HG03558 (cell line): ENCODE data around the gene GBP4.
"Not testable (repeated sequence)": the region's sequence is repeated elsewhere in the genome, so short reads cannot be mapped to it uniquely, and the experiment has no call there.

Experiments used
- ATAC-seq: cut with Tn5 transposase; IDR thresholded peaks from one replicate; pipeline ENCODE4 v1.9.1; 2021; ENCODE audit warnings: moderate number of reproducible peaks; ENCODE audit not compliant: unreplicated experiment; ENCODE audit errors: extremely low read depth

Gene GBP4, protein sequence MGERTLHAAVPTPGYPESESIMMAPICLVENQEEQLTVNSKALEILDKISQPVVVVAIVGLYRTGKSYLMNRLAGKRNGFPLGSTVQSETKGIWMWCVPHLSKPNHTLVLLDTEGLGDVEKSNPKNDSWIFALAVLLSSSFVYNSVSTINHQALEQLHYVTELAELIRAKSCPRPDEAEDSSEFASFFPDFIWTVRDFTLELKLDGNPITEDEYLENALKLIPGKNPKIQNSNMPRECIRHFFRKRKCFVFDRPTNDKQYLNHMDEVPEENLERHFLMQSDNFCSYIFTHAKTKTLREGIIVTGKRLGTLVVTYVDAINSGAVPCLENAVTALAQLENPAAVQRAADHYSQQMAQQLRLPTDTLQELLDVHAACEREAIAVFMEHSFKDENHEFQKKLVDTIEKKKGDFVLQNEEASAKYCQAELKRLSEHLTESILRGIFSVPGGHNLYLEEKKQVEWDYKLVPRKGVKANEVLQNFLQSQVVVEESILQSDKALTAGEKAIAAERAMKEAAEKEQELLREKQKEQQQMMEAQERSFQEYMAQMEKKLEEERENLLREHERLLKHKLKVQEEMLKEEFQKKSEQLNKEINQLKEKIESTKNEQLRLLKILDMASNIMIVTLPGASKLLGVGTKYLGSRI

DNA sequence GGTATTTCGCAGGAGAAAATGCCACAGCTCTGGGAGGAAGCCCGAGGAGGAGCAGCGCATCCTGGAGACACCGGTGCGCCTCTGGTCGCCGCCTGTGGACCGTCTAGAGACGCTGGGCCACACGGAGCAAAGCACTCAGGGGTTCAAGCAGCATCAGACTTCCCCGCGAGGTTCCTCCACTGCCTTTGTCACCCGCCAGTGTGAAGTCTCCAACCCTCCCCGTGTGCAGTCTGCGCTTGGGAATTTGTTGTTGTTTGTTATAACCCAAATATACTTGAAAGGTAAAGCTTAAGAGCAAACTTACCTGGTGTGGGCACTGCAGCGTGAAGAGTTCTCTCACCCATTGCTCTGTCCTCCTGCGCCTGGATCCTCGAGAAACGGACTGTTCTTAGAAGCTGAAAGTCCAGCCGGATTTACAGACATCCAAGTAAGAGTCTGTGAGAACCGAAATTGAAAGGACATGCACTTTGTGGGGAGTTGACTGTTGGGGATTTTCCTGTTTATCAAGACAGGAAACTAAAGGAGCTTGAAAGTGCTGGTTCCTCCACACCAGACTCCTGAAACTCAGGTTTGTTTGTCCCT is at the start of gene GBP4:
TSS of gene GBP4 (minus strand) at position 452 of the 582 bp plus-strand sequence. CDS start at position 344, 108 bp downstream.
- no peak for ATAC-seq

DNA sequence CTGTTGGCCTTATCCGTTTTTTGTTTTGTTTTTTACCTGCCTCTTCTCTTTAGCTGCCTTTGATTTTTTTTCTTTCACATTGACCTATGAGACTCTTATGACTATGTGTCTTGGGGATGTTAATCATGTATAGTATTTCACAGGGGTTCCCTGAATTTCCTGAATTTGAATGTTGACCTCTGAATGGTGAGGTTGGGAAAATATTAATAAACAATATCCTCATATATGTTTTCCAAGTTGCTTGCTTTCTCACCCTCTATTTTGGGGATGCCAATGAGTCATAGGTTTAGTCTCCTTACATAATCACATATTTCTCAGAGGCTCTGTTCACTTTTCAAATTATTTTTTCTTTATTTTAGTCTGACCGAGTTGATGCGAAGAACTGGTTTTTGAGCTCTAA is 44.3 kb upstream of the GBP4 start:
- no peak for ATAC-seq

DNA sequence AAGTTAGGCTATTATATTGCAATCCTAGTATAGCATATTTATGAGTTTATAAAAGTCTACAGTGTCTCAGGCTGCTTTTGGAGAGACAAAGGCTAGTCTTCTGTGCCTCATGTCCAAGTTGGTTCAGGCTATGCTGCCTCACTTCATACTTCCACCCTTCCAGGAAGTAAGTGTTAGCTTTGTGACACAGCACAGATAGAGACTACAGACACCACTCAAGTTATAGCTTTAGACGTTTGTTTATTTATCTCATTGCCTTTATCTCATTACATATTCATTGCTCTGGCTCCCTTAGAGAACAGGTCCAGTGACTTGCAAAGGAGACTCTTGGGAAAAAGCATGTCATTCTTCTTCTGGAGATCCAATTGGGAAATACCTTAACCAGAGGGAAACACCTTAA is 22.6 kb upstream of the GBP4 start:
- no peak for ATAC-seq

DNA sequence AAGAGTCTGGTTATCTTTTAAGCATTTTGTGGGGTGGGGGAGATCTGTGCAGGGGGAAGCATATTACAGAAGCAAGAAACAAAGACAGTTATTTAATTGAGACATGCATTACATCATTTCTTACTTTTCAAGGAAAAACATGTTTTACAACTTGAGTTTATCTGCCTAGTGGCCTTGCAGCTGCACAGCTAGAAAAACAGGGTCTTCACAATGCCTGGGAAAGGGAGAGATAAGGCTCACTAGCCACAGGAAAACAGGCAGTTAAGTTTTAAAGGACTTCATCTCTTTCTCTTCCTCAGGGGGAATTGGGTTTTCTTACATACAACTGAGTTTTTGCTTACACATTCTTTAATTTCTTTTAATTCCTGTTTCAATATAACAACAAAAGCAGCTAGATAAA is 21.1 kb upstream of the GBP4 start:
- not testable (repeated sequence) for ATAC-seq

DNA sequence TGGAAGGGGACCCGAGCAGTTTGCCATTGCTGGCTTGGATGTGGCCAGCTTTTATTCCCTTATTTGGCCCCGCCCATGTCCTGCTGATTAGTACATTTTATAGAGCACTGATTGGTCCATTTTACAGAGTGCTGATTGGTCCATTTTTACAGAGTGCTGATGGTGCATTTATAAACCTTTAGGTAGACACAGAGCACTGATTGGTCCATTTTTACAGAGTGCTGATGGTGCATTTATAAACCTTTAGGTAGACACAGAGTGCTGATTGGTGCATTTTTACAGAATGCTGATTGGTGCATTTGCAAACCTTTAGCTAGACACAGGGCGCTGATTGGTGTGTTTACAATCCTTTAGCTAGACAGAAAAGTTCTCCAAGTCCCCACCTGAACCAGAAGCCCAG is 20.2 kb upstream of the GBP4 start:
- not testable (repeated sequence) for ATAC-seq

DNA sequence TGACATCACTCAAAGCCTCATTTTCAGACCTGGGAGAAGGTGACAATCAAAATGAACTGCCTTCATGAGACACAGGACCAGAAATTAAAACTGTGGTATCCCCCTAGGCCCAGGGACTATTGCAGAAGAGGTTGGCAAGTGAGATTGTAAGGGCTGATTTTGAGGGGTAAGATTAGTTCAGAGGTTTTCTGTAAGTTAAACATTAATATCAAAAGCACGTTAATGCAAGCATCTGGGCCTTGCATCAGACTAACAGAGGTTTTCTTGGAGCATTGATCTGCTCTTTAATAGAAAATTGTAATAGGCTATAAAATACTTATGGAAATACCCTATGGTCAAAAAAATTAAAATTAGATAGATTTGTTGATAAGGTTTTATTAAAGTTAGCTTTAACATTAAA is 14.6 kb upstream of the GBP4 start:
- ATAC-seq, result no peak

DNA sequence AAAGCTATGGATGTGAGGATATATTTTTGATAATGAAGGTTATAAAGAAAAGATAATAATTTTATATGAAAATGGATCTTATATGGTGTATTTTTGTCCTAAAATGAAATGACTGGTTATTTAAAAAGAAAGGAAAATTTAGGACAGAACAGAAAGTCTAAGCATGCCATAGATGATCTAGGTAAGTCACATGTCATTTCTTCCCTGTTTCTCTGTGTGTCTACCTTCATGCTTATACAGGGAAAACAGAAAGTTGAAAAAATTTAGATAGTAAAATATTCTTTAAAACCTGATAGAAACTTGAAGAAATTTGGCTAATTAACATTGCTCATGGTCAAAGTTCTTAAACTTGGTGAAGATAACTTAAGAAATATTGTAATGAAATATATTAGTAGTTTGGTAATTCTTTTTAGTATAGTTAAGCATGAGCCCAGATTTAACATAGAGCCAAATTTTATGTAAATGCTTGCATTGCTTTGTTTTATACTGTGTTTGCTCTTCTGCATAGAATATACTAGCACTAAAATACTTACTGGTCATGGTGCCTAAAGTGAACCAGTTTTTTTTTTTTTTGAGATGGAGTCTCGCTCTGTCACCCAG is 12.4 kb upstream of the GBP4 start:
- ATAC-seq, result no peak

DNA sequence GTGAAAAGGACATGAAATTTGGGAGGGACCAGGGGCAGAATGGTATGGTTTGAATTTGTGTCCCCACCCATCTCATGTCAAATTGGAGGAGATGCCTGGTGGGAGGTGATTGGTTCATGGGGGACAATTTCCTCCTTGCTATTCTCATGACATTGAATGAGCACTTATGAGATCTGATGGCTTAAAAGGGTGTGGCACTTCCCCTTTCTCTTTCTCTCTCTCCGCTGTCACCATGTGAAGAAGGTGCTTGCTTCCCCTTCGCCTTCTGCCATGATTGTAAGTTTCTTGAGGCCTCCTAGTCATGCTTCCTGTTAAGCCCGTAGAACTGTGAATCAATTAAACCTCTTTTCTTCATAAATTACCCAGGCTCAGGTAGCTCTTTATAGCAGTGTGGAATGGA is 7.6 kb upstream of the GBP4 start:
- no peak for ATAC-seq

DNA sequence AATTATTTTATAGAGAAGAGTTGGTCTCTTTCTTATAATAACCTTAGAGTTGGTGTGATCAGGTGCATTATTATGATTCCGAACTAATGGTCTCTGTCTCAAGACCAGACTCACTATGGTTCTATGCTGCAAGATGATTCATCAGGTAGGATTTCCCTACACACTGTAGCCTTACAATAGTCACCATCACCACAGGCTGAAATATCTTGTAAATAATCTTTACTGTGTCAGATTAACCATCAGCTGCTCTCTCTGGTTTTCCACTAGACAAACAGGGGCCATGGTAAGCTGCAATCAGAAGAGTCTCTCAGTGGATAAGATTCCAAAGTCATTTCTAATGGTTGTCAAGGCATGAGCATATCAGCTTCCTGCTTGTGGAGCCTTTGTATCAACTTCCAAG is 4.4 kb upstream of the GBP4 start:
- no peak for ATAC-seq

DNA sequence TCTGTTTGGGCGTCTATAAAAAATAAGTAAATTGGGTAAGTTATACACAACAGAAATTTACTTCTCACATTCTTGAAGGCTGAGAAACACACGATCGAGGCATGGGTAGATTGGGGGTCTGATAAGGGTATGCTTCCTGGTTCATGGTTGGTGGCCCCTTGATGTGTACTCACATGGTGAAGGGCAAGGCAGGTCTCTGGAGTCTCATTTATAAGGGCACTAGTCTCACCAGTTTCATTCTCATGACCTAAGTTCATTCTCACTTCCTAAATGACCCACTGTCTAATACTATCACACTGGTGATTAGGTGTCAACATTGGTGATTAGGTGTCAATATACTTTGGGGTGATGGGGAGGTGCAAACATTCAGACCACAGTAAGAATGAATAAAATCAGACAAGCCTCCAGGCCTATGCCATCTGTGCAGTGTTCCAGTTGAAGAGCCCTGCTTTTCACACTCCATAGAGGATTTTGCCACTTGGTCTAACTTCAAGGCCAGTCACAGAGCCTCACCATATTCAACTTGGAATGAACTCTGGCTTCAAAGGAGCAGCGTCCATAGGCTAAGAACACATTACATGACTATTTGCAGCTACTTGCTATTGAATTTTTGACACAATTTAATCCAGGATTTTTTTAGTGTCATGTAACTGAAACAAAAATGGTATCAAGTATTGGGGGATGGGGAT is 2.5 kb upstream of the GBP4 start:
- ATAC-seq, result peak; percentile 72

DNA sequence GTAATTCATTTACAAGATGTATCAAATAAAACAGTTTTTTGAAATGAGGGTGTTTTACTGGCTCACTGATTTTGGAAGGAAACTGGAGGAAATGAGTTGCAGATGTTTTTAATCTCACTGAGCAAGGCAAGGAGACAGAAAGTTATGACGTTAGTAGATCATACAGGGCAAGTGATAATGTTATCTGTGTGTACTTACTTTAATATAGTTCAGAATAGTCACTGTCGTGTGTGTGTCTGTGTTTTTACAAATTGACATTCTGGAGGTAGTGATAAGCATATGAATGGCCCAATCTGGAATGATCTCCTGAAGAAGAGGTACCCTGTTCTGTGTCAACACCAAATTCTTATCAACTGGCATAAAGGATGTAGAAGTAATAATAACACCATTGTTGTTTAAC is 1.9 kb upstream of the GBP4 start:
- no peak for ATAC-seq

DNA sequence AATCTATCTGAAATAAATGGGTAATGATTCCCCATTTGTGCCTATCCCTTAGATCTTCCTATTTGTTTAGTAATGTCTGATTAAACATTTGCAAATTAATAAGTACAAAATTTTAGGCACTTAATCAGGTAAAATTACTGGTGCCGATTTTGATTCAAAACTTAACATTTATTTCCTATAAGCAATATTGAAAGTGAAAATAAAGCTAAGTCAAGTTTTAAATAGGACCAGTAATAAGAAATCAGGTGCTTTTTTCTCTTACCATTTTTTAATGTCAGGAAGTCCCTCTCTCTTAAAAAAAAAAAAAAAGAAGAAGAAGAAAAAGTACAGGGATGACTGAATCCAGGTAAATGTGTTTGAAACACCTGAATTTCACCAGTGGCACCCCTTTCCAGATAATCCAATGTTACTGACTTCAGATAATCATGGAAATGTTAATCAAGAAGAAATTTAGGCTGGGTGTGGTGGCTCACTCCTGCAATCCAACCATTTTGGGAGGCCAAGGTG is 836 bp upstream of the GBP4 start:
- ATAC-seq, result no peak

DNA sequence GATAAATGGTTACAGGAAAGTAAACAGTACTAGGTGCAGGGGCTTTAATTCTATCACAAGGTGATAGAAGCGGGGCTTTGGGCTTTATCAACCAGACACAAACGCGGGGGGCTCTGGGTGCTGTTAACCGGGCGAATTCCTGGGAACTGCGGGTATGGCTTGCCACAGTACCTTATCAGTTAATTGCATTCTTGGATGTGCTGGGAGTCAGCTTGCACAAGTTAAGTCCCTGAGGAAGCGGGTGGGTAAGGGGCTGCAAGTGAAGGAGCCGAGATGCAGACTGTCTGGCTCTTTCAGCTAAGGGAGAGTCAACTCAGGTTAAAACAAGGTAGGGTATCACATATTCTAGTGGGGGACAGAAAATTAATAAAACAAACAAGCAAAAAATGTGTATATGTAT is 661 bp downstream of the GBP4 start:
- no peak for ATAC-seq

DNA sequence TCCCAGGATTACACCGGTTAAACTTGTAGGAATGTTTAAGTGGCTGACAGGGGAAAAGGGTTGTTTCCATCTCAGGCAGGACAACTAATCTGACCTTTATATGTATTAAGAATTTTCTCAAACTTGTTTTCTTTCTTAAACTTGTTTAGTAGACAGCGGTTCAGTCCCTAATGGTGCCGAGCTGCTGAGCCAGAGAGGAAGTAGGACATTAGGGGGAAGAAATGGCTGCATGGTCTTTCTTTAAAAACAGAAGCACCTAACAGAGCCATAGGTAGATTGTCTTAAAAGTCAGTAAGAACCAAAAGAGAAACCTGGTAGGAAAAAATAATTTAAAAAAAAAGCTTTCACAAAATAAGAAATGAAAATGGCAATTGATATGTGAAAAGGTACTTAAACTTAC is 3.3 kb downstream of the GBP4 start:
- no peak for ATAC-seq

DNA sequence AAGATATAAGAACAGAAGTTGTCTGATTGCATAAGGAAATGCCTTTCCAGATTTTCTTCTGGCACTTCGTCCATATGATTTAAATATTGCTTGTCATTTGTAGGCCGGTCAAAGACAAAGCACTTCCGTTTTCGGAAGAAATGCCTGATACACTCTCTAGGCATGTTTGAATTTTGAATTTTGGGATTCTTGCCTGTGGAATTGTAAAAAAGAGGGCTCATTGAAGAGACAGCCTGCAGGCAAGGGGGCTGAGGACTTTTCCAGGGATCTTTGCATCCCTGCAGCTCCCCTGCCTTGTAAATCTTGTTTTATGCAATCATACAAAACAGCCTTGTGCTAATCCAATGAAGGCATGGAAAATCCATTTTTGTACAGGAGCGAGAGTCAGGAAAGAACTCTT is 7.4 kb downstream of the GBP4 start:
- ATAC-seq, result no peak

DNA sequence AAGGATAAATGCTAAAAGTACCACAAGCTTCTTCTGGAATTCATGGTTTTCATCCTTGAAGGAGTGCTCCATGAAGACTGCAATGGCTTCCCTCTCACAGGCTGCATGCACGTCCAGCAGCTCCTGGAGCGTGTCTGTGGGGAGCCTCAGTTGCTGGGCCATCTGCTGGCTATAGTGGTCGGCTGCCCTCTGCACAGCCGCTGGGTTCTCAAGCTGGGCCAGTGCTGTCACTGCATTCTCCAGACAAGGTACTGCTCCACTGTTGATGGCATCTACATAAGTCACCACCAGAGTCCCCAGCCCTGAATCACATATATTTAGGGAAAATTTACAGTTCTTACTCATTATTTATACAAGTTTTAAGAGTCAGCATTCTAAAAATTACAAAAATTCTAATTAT is 8.7 kb downstream of the GBP4 start:
- ATAC-seq, result no peak

DNA sequence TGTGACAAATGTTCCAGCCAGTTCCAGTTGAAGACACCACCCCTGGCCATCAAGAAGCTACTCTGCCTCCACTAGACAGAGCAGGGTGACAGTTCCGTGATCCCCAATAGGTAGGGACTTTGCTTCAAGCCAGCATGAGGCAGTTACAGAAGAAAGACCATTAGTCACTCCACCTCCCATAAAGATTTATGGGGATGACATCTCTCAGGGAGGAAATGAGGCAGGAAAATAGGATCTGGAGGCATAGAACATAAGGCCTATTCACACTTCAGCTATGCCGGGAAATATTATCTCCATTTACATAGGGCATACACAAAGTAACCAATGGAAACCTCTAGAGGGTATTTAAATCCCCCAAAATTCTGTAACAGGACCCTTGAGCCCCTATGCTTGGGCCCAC is 19.4 kb downstream of the GBP4 start:
- no peak for ATAC-seq

DNA sequence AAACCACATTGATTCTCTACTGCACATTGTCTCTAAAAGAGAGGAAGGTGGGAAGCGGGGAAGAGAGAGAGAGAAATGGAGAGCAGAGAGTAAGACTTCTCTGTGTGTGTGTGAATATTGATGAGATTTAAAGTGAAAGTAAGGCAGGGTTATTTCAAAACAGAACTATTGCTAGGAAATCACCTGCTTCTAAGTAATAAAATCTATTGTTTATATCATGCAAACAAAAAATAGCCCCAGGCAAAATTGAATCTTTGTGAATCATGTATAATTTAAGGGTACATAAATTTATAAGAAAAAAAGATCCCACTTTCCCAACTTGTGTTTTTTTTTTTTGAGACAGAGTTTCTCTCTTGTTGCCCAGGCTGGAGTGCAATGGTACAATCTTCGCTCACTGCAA is 21.8 kb downstream of the GBP4 start:
- no peak for ATAC-seq

DNA sequence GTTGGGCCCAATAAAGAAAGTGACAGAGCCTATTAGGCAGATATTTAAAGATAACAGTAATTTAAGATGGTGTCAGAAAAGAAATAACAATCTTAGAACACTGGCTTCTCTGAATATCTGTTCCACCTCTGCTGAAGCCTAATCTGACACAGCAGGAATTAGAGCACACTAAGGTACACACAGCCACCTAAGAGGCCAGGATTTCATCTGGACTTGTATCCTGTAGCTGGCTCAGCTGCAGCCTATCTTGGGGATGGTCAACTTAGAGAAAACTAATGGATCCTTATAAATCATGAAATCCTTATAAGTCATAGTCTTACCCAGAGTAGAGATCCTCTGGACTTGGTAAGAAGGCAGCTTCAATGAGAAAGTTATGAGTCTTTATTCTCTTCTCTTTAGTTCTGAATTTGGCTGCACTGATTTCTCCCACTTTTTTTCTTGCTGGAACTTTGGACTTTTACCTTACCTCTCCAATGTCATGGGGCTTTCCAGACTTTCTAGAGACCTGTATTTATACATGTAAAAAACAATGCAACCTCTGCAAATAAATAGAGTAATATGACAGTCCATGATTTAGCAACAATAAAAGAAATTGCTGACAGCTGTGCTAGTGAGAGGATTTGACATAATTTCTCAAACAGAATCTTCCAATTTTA is 23.0 kb downstream of the GBP4 start, which contains the start of gene GBP7:
TSS of gene GBP7 (minus strand) at position 403 of the 656 bp plus-strand sequence. CDS start 4,068 bp downstream, outside the sequence.
- ATAC-seq, result no peak

DNA sequence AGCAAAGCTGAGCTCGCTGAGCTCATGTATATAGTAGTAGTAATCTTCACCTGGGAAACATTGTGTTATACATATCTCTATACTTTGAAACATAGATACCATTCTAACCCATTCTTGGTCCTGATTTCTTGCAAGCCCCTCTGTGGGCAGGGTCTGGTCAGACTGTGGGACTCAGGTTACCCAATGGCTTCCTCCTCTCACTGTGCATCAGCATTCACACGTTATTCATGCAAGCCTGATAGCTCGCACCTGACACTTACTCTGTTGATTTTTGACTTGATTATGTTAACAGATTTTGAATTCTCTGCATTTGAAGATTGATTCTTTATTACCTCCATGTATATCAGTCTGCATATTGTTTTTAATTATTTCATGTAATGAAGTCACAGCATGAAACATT is 24.3 kb downstream of the GBP4 start:
- ATAC-seq, result no peak
